HepG2 (cell line): ENCODE results near the gene ZNF316. TPM values are rescaled to one million over a fixed set of nuclear protein-coding genes. Genes with fewer than 3 reads are reported as not detected.

Experiments
- ELF1 ChIP-seq: sonication (generic); formaldehyde crosslinking; IDR thresholded peaks from 2 replicates; pipeline ENCODE4 v1.4.0; 2020; ENCODE audit warnings: missing genetic modification reagents
- FOXC1 ChIP-seq: sonication (generic); formaldehyde crosslinking; IDR thresholded peaks from 2 replicates; pipeline ENCODE4 v1.8.0; 2022; ENCODE audit warnings: mild to moderate bottlenecking, missing genetic modification reagents, borderline replicate concordance
- KMT2B ChIP-seq: IDR thresholded peaks from 2 replicates; pipeline ENCODE4 v1.6.1; 2016; ENCODE audit warnings: missing genetic modification reagents, missing compliant biosample characterization
- MLLT10 ChIP-seq: sonication (generic); formaldehyde crosslinking; IDR thresholded peaks from 2 replicates; pipeline ENCODE4 v1.4.0; 2020; ENCODE audit warnings: missing genetic modification reagents
- NFKB2 ChIP-seq: sonication (generic); formaldehyde crosslinking; IDR thresholded peaks from 2 replicates; pipeline ENCODE4 v1.4.0; 2020; ENCODE audit warnings: missing genetic modification reagents, borderline replicate concordance
- RXRA ChIP-seq: sonication (generic); formaldehyde crosslinking; IDR thresholded peaks from 2 replicates; pipeline ENCODE4 v1.5.1; 2020; ENCODE audit warnings: missing genetic modification reagents
- SMAD1 ChIP-seq: sonication (generic); formaldehyde crosslinking; IDR thresholded peaks from 2 replicates; pipeline ENCODE4 v1.4.0; 2020; ENCODE audit warnings: missing genetic modification reagents, low read depth, mild to moderate bottlenecking, borderline replicate concordance
- ZFP1 ChIP-seq: IDR thresholded peaks from 2 replicates; pipeline ENCODE4 v1.6.1; 2016
- ZNF773 ChIP-seq: sonication (generic); formaldehyde crosslinking; IDR thresholded peaks from 2 replicates; pipeline ENCODE4 v1.4.0; 2020; ENCODE audit warnings: missing genetic modification reagents, borderline replicate concordance
- ZNF816 ChIP-seq: sonication (generic); formaldehyde crosslinking; IDR thresholded peaks from 2 replicates; pipeline ENCODE4 v1.8.0; 2022; ENCODE audit warnings: missing genetic modification reagents, mild to moderate bottlenecking, borderline replicate concordance
- ZSCAN9 ChIP-seq: IDR thresholded peaks from 2 replicates; pipeline ENCODE4 v1.6.1; 2016; ENCODE audit warnings: borderline replicate concordance
- polyA plus RNA-seq, 8 experiments: library from polyadenylated mRNA; depleted of rRNA in 3 of 8; stranded (reverse) in 7 of 8; unstranded in 1 of 8; fragments of >200 nt; fragmentation: Illumina TruSeq in 4 of 8; extraction: Trizol in 4 of 8; gene quantifications; 2 replicates each; pipeline versions ENCODE4 v1.2.1 to v1.2.3, GENCODE V29; 2011 to 2016; ENCODE audit warnings: low read depth in 4 of 8, missing spikeins in 1 of 8, mixed read lengths in 1 of 8; ENCODE audit not compliant: insufficient read depth in 1 of 8
- total RNA-seq, 5 experiments: library from RNA; depleted of rRNA; stranded (reverse); fragments of >200 nt; fragmentation: Illumina TruSeq; extraction: Trizol; gene quantifications; 2 replicates each; pipeline ENCODE4 v1.2.3, GENCODE V29; 2016; ENCODE audit warnings: low read depth in 1 of 5
- TF ChIP-seq, protein P1 (sequence below), 2 experiments: sonication (generic) in 1 of 2; formaldehyde crosslinking in 1 of 2; IDR thresholded peaks; 2 replicates each; pipeline versions ENCODE4 v1.4.0 to v1.6.1; 2016 to 2020; ENCODE audit warnings: borderline replicate concordance in 1 of 2, low read depth in 1 of 2, mild to moderate bottlenecking in 1 of 2, missing genetic modification reagents in 1 of 2
- TF ChIP-seq, protein P2 (sequence below): IDR thresholded peaks from 2 replicates; pipeline ENCODE4 v1.6.1; 2012; ENCODE audit warnings: low read length, improper control_type of control experiment
- TF ChIP-seq, protein P3 (sequence below): sonication (generic); formaldehyde crosslinking; IDR thresholded peaks from 2 replicates; pipeline ENCODE4 v1.8.0; 2023; ENCODE audit warnings: mild to moderate bottlenecking, missing genetic modification reagents
- TF ChIP-seq, protein P4 (sequence below): sonication (generic); formaldehyde crosslinking; IDR thresholded peaks from 2 replicates; pipeline ENCODE4 v1.4.0; 2020; ENCODE audit warnings: low read depth, mild to moderate bottlenecking, missing genetic modification reagents
- TF ChIP-seq, protein P5 (sequence below): IDR thresholded peaks from 2 replicates; pipeline ENCODE4 v1.6.1; 2018; ENCODE audit warnings: missing genetic modification reagents, mild to moderate bottlenecking, missing compliant biosample characterization

Gene ZNF316
- total and polyA plus RNA-seq, 2 of the 13 experiments (the other 11 are each of a cell fraction or from before 2014, with no cell fraction given) = 4.3 to 9.9 TPM

DNA sequence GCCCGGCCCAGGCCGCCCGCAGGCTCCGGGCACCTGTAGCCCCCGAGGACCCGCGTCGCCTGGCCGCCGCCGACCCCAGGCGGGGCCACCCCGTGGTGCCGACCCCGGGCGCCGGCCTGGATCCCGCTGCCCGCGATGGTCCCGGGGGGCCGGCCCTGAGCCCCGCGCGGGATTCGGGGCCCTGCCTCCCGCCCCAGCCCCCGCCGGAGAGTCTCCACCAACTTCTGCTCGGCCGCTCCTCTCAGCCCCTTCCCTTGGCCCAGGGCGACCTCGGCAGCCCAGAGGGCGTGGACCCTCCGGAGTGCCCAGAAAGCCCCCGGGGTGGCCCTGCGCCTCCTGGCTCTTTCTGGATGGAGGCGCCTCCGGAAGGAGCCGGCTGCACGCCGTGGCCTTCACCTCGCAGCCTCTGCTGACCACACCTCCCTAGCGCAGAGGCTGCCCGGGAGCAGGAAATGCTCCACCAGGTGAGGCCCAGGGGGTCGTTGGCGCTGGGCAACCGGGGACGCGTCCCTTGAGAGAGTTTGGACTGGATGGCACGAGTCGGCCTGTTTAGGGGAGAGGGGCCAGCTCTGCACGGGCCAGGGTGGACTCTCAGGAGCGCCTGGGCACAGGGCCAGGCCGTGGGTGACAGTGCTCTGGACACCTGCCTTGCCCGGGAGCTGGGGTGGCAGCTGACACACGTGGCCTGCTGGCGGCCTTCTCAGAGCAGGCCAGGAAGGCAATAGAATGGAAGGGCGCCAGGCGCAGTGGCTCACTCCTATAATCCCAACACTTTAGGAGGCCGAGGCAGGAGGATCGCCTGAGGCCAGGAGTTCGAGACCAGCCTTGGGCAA lies 21.2 kb upstream of the ZNF316 start (continued):
- TF ChIP-seq, protein P1, sequence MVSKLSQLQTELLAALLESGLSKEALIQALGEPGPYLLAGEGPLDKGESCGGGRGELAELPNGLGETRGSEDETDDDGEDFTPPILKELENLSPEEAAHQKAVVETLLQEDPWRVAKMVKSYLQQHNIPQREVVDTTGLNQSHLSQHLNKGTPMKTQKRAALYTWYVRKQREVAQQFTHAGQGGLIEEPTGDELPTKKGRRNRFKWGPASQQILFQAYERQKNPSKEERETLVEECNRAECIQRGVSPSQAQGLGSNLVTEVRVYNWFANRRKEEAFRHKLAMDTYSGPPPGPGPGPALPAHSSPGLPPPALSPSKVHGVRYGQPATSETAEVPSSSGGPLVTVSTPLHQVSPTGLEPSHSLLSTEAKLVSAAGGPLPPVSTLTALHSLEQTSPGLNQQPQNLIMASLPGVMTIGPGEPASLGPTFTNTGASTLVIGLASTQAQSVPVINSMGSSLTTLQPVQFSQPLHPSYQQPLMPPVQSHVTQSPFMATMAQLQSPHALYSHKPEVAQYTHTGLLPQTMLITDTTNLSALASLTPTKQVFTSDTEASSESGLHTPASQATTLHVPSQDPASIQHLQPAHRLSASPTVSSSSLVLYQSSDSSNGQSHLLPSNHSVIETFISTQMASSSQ (IDR thresholded peaks at IDR 0.05; ENCODE audit: low read depth) = no peak
- TF ChIP-seq, protein P1 (CRISPR knock-in tag; IDR thresholded peaks at IDR 0.05; ENCODE audit: borderline replicate concordance) = no peak
- TF ChIP-seq, protein P2, sequence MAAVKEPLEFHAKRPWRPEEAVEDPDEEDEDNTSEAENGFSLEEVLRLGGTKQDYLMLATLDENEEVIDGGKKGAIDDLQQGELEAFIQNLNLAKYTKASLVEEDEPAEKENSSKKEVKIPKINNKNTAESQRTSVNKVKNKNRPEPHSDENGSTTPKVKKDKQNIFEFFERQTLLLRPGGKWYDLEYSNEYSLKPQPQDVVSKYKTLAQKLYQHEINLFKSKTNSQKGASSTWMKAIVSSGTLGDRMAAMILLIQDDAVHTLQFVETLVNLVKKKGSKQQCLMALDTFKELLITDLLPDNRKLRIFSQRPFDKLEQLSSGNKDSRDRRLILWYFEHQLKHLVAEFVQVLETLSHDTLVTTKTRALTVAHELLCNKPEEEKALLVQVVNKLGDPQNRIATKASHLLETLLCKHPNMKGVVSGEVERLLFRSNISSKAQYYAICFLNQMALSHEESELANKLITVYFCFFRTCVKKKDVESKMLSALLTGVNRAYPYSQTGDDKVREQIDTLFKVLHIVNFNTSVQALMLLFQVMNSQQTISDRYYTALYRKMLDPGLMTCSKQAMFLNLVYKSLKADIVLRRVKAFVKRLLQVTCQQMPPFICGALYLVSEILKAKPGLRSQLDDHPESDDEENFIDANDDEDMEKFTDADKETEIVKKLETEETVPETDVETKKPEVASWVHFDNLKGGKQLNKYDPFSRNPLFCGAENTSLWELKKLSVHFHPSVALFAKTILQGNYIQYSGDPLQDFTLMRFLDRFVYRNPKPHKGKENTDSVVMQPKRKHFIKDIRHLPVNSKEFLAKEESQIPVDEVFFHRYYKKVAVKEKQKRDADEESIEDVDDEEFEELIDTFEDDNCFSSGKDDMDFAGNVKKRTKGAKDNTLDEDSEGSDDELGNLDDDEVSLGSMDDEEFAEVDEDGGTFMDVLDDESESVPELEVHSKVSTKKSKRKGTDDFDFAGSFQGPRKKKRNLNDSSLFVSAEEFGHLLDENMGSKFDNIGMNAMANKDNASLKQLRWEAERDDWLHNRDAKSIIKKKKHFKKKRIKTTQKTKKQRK = no peak
- TF ChIP-seq KMT2B (CRISPR knock-in tag) (0 out of 2 replicates have a peak, but pooled peaks have one; percentile 44), ZFP1 (CRISPR knock-in tag) (0 out of 2 replicates have a peak, but pooled peaks have one; percentile 28), ZSCAN9 (CRISPR knock-in tag) (peak; percentile 20; the same call in 1 of the 2 replicates), MLLT10 (CRISPR knock-in tag) (0 out of 2 replicates have a peak, but pooled peaks have one; percentile 31), ZNF773 (CRISPR knock-in tag) (0 out of 2 replicates have a peak, but pooled peaks have one; percentile 24), RXRA (CRISPR knock-in tag) (peak; percentile 81), ZNF816 (CRISPR knock-in tag) (0 out of 2 replicates have a peak, but pooled peaks have one; percentile 45), ELF1 (CRISPR knock-in tag) (peak; percentile 75), FOXC1 (CRISPR knock-in tag) (peak; percentile 74; the same call in 1 of the 2 replicates), NFKB2 (CRISPR knock-in tag) (peak; percentile 20; the same call in 1 of the 2 replicates), SMAD1 (CRISPR knock-in tag) (no peak)
- TF ChIP-seq, protein P3, sequence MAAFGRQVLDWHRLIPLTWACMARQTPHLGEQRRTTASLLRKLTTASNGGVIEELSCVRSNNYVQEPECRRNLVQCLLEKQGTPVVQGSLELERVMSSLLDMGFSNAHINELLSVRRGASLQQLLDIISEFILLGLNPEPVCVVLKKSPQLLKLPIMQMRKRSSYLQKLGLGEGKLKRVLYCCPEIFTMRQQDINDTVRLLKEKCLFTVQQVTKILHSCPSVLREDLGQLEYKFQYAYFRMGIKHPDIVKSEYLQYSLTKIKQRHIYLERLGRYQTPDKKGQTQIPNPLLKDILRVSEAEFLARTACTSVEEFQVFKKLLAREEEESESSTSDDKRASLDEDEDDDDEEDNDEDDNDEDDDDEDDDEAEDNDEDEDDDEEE (CRISPR knock-in tag) = peak; percentile 49; the same call in 1 of the 2 replicates
- TF ChIP-seq, protein P4, sequence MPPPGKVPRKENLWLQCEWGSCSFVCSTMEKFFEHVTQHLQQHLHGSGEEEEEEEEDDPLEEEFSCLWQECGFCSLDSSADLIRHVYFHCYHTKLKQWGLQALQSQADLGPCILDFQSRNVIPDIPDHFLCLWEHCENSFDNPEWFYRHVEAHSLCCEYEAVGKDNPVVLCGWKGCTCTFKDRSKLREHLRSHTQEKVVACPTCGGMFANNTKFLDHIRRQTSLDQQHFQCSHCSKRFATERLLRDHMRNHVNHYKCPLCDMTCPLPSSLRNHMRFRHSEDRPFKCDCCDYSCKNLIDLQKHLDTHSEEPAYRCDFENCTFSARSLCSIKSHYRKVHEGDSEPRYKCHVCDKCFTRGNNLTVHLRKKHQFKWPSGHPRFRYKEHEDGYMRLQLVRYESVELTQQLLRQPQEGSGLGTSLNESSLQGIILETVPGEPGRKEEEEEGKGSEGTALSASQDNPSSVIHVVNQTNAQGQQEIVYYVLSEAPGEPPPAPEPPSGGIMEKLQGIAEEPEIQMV (CRISPR knock-in tag) = no peak; the same call in 1 of the 2 replicates
- TF ChIP-seq, protein P5, sequence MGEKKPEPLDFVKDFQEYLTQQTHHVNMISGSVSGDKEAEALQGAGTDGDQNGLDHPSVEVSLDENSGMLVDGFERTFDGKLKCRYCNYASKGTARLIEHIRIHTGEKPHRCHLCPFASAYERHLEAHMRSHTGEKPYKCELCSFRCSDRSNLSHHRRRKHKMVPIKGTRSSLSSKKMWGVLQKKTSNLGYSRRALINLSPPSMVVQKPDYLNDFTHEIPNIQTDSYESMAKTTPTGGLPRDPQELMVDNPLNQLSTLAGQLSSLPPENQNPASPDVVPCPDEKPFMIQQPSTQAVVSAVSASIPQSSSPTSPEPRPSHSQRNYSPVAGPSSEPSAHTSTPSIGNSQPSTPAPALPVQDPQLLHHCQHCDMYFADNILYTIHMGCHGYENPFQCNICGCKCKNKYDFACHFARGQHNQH (CRISPR knock-in tag) = peak; percentile 56; the same call in 1 of the 2 replicates
